ENCODE measurements around the gene USP47.

DNA sequence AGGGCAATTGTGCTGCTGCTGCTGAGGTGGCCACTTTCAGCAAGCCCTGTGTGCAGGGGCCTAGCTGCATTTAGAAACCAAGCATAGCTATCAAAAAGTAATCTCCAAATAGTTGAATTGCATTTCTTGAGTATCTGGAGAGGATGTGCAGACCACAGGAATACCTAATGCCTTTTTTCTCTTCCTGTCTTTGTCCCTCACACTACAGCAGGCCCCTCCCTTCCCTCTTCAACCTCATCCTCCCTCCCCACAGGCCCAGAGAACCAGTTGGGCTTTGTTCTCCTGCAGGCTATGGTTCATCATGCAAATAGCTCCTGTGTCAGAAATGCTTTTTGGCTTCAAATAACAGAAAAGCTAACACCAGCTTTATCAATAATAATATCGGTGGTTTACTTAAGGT, 118.9 kb downstream of the USP47 start:
- TF ChIP-seq, protein P1, sequence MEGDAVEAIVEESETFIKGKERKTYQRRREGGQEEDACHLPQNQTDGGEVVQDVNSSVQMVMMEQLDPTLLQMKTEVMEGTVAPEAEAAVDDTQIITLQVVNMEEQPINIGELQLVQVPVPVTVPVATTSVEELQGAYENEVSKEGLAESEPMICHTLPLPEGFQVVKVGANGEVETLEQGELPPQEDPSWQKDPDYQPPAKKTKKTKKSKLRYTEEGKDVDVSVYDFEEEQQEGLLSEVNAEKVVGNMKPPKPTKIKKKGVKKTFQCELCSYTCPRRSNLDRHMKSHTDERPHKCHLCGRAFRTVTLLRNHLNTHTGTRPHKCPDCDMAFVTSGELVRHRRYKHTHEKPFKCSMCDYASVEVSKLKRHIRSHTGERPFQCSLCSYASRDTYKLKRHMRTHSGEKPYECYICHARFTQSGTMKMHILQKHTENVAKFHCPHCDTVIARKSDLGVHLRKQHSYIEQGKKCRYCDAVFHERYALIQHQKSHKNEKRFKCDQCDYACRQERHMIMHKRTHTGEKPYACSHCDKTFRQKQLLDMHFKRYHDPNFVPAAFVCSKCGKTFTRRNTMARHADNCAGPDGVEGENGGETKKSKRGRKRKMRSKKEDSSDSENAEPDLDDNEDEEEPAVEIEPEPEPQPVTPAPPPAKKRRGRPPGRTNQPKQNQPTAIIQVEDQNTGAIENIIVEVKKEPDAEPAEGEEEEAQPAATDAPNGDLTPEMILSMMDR (conservative IDR thresholded peaks at IDR 0.05; ENCODE audit: low read depth in 2 of 2) = no peak
- TF ChIP-seq EZH2 (IDR thresholded peaks at IDR 0.05; ENCODE audit: low read depth, unreplicated experiment) = no peak
- no peak for TF ChIP-seq POLR2AphosphoS5 (IDR thresholded peaks at IDR 0.05; ENCODE audit: low read depth)
- TF ChIP-seq STAT1 (IDR thresholded peaks at IDR 0.05; ENCODE audit: unreplicated experiment) = no peak
- TF ChIP-seq EZH2phosphoT487 (IDR thresholded peaks at IDR 0.05; ENCODE audit: unreplicated experiment) = no peak
